ENCODE data around the gene RNF207. TPM values are rescaled to one million over a fixed set of nuclear protein-coding genes. Genes with fewer than 3 reads are reported as not detected.

The RNF207 gene
- total and polyA plus RNA-seq, 2 of the 13 experiments (the other 11 are each of a cell fraction or from before 2014, with no cell fraction given) = 9.8 to 15.9 TPM

- TF ChIP-seq, protein P1, sequence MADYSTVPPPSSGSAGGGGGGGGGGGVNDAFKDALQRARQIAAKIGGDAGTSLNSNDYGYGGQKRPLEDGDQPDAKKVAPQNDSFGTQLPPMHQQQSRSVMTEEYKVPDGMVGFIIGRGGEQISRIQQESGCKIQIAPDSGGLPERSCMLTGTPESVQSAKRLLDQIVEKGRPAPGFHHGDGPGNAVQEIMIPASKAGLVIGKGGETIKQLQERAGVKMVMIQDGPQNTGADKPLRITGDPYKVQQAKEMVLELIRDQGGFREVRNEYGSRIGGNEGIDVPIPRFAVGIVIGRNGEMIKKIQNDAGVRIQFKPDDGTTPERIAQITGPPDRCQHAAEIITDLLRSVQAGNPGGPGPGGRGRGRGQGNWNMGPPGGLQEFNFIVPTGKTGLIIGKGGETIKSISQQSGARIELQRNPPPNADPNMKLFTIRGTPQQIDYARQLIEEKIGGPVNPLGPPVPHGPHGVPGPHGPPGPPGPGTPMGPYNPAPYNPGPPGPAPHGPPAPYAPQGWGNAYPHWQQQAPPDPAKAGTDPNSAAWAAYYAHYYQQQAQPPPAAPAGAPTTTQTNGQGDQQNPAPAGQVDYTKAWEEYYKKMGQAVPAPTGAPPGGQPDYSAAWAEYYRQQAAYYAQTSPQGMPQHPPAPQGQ (CRISPR knock-in tag; IDR thresholded peaks at IDR 0.05; ENCODE audit: borderline replicate concordance) = 0 out of 2 replicates have a peak, but pooled peaks have one; percentile 57
- TF ChIP-seq HDAC2 (CRISPR knock-in tag; IDR thresholded peaks at IDR 0.05) (peak; percentile 71), ZNF264 (CRISPR knock-in tag; IDR thresholded peaks at IDR 0.05) (0 out of 2 replicates have a peak, but pooled peaks have one; percentile 54), FOXO1 (CRISPR knock-in tag; IDR thresholded peaks at IDR 0.05) (no peak; the same call in 1 of the 2 replicates), SRSF9 (IDR thresholded peaks at IDR 0.05; ENCODE audit: borderline replicate concordance, insufficient read depth, low read depth, low read length, poor library complexity, severe bottlenecking) (no peak)
- TF ChIP-seq, protein P2, sequence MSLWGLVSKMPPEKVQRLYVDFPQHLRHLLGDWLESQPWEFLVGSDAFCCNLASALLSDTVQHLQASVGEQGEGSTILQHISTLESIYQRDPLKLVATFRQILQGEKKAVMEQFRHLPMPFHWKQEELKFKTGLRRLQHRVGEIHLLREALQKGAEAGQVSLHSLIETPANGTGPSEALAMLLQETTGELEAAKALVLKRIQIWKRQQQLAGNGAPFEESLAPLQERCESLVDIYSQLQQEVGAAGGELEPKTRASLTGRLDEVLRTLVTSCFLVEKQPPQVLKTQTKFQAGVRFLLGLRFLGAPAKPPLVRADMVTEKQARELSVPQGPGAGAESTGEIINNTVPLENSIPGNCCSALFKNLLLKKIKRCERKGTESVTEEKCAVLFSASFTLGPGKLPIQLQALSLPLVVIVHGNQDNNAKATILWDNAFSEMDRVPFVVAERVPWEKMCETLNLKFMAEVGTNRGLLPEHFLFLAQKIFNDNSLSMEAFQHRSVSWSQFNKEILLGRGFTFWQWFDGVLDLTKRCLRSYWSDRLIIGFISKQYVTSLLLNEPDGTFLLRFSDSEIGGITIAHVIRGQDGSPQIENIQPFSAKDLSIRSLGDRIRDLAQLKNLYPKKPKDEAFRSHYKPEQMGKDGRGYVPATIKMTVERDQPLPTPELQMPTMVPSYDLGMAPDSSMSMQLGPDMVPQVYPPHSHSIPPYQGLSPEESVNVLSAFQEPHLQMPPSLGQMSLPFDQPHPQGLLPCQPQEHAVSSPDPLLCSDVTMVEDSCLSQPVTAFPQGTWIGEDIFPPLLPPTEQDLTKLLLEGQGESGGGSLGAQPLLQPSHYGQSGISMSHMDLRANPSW (CRISPR knock-in tag; IDR thresholded peaks at IDR 0.05; ENCODE audit: borderline replicate concordance) = no peak; the same call in 1 of the 2 replicates
- TF ChIP-seq, protein P3, sequence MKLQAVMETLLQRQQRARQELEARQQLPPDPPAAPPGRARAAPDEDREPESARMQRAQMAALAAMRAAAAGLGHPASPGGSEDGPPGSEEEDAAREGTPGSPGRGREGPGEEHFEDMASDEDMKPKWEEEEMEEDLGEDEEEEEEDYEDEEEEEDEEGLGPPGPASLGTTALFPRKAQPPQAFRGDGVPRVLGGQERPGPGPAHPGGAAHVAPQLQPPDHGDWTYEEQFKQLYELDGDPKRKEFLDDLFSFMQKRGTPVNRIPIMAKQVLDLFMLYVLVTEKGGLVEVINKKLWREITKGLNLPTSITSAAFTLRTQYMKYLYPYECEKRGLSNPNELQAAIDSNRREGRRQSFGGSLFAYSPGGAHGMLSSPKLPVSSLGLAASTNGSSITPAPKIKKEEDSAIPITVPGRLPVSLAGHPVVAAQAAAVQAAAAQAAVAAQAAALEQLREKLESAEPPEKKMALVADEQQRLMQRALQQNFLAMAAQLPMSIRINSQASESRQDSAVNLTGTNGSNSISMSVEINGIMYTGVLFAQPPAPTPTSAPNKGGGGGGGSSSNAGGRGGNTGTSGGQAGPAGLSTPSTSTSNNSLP (IDR thresholded peaks at IDR 0.05; ENCODE audit: low read depth, low read length) = no peak
- TF ChIP-seq, protein P4, sequence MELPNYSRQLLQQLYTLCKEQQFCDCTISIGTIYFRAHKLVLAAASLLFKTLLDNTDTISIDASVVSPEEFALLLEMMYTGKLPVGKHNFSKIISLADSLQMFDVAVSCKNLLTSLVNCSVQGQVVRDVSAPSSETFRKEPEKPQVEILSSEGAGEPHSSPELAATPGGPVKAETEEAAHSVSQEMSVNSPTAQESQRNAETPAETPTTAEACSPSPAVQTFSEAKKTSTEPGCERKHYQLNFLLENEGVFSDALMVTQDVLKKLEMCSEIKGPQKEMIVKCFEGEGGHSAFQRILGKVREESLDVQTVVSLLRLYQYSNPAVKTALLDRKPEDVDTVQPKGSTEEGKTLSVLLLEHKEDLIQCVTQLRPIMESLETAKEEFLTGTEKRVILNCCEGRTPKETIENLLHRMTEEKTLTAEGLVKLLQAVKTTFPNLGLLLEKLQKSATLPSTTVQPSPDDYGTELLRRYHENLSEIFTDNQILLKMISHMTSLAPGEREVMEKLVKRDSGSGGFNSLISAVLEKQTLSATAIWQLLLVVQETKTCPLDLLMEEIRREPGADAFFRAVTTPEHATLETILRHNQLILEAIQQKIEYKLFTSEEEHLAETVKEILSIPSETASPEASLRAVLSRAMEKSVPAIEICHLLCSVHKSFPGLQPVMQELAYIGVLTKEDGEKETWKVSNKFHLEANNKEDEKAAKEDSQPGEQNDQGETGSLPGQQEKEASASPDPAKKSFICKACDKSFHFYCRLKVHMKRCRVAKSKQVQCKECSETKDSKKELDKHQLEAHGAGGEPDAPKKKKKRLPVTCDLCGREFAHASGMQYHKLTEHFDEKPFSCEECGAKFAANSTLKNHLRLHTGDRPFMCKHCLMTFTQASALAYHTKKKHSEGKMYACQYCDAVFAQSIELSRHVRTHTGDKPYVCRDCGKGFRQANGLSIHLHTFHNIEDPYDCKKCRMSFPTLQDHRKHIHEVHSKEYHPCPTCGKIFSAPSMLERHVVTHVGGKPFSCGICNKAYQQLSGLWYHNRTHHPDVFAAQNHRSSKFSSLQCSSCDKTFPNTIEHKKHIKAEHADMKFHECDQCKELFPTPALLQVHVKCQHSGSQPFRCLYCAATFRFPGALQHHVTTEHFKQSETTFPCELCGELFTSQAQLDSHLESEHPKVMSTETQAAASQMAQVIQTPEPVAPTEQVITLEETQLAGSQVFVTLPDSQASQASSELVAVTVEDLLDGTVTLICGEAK (IDR thresholded peaks at IDR 0.05) = no peak
- TF ChIP-seq, protein P4 (CRISPR knock-in tag; IDR thresholded peaks at IDR 0.05) = peak; percentile 66; the same call in 1 of the 2 replicates
- TF ChIP-seq, protein P5, sequence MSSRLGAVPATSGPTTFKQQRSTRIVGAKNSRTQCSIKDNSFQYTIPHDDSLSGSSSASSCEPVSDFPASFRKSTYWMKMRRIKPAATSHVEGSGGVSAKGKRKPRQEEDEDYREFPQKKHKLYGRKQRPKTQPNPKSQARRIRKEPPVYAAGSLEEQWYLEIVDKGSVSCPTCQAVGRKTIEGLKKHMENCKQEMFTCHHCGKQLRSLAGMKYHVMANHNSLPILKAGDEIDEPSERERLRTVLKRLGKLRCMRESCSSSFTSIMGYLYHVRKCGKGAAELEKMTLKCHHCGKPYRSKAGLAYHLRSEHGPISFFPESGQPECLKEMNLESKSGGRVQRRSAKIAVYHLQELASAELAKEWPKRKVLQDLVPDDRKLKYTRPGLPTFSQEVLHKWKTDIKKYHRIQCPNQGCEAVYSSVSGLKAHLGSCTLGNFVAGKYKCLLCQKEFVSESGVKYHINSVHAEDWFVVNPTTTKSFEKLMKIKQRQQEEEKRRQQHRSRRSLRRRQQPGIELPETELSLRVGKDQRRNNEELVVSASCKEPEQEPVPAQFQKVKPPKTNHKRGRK (CRISPR knock-in tag; IDR thresholded peaks at IDR 0.05) = peak; percentile 57; the same call in 1 of the 2 replicates
These were observed at the start of gene RNF207 (continued) for GRCh38 chr1:6205849-6206519.
